ENCODE data around the gene FHIP2A. TPM values are rescaled to one million over a fixed set of nuclear protein-coding genes. Genes with fewer than 3 reads are reported as not detected.

FHIP2A gene
- total RNA-seq, 2 experiments from 2014 or later: 4.2 to 13.2 TPM

- intact Hi-C loops (cut with micrococcal nuclease; ENCODE audit: unreplicated experiment): no loop called here
- Histone ChIP-seq H2AFZ (ENCODE audit: low read length) (no peak overlapping the region), H3K4me3 (ENCODE audit: low read depth, low read length, poor library complexity, severe bottlenecking) (no peak overlapping the region), H3K79me2 (ENCODE audit: insufficient read depth, low read depth, low read length) (no peaks in the 10 kb centered on the region), H3K4me1 (ENCODE audit: insufficient read depth, low read length, poor library complexity, severe bottlenecking) (no peaks in the 10 kb centered on the region), H3K9me3 (ENCODE audit: low read length) (no peaks in the 10 kb centered on the region), H3K9me2 (ENCODE audit: insufficient read depth, low read length) (no peaks in the 10 kb centered on the region), H3K27ac (ENCODE audit: low read depth, low read length, poor library complexity, severe bottlenecking) (no peak overlapping the region), H3K4me2 (ENCODE audit: low read length) (no peak overlapping the region), H4K20me1 (ENCODE audit: insufficient read depth, low read length) (no peaks in the 10 kb centered on the region), H3K36me3 (ENCODE audit: insufficient read depth, low read length) (no peaks in the 10 kb centered on the region; the same call in 1 of the 2 replicates)
- no peak for DNase-seq (ENCODE audit: low spot score)
- no peak for TF ChIP-seq EZH2phosphoT487 (IDR thresholded peaks at IDR 0.05; ENCODE audit: borderline replicate concordance, low read depth, low read length)
- CTCF ChIA-PET (ENCODE audit: unreplicated experiment): no interaction called here
- no TSS peak for BruUV-seq (replicated peaks)
- POLR2A ChIA-PET: interaction anchor here (0.7 to 1.0 kb wide), 4 partner anchors 7 to 10 kb away, joined by 3 to 5 read pairs (median 3); no protein-coding TSS in a partner anchor
Observed at GRCh38 chr10:114868870-114869519, 47.4 kb downstream of the FHIP2A start.

GRCh38 chr10:114869520-114869892, 47.9 kb downstream of the FHIP2A start:
- no peaks in the 10 kb centered on the region for H3K79me2 ChIP-seq (ENCODE audit: insufficient read depth, low read depth, low read length)
- H3K4me3 ChIP-seq (ENCODE audit: low read depth, low read length, poor library complexity, severe bottlenecking): no peak overlapping the region
- no peak for DNase-seq (ENCODE audit: low spot score)
- no peaks in the 10 kb centered on the region for H3K36me3 ChIP-seq (ENCODE audit: insufficient read depth, low read length)
- no peaks in the 10 kb centered on the region for H3K4me1 ChIP-seq (ENCODE audit: insufficient read depth, low read length, poor library complexity, severe bottlenecking)
- H3K27ac ChIP-seq (ENCODE audit: low read depth, low read length, poor library complexity, severe bottlenecking): no peak overlapping the region
- no peaks in the 10 kb centered on the region for H3K9me2 ChIP-seq (ENCODE audit: insufficient read depth, low read length)
- BruUV-seq (replicated peaks): no TSS peak
- H2AFZ ChIP-seq (ENCODE audit: low read length): no peak overlapping the region
- intact Hi-C loops (cut with micrococcal nuclease; ENCODE audit: unreplicated experiment): no loop called here
- H3K4me2 ChIP-seq (ENCODE audit: low read length): no peak overlapping the region
- CTCF ChIA-PET (ENCODE audit: unreplicated experiment): no interaction called here
- no peak for TF ChIP-seq EZH2phosphoT487 (IDR thresholded peaks at IDR 0.05; ENCODE audit: borderline replicate concordance, low read depth, low read length)
- TF ChIP-seq CTCF (conservative IDR thresholded peaks at IDR 0.05; ENCODE audit: low read length): no peak
- H4K20me1 ChIP-seq (ENCODE audit: insufficient read depth, low read length): no peaks in the 10 kb centered on the region
- no peaks in the 10 kb centered on the region for H3K9me3 ChIP-seq (ENCODE audit: low read length)
- POLR2A ChIA-PET: interaction anchor here (0.9 to 1.0 kb wide), 3 partner anchors 8 to 9 kb away, joined by 3 to 5 read pairs (median 3); no protein-coding TSS in a partner anchor

- Histone ChIP-seq H2AFZ (ENCODE audit: low read length) (no peak overlapping the region), H3K4me3 (ENCODE audit: low read depth, low read length, poor library complexity, severe bottlenecking) (no peak overlapping the region), H3K9me2 (ENCODE audit: insufficient read depth, low read length) (no peaks in the 10 kb centered on the region), H3K9me3 (ENCODE audit: low read length) (no peaks in the 10 kb centered on the region), H3K27ac (ENCODE audit: low read depth, low read length, poor library complexity, severe bottlenecking) (no peak overlapping the region), H3K4me1 (ENCODE audit: insufficient read depth, low read length, poor library complexity, severe bottlenecking) (no peaks in the 10 kb centered on the region), H4K20me1 (ENCODE audit: insufficient read depth, low read length) (no peaks in the 10 kb centered on the region), H3K79me2 (ENCODE audit: insufficient read depth, low read depth, low read length) (no peaks in the 10 kb centered on the region), H3K4me2 (ENCODE audit: low read length) (no peak overlapping the region), H3K36me3 (ENCODE audit: insufficient read depth, low read length) (no peaks in the 10 kb centered on the region)
- ChIA-PET POLR2A (interaction anchor here (1.2 kb wide), 1 partner anchor 9 kb away, joined by 4 read pairs; no protein-coding TSS in a partner anchor), CTCF (ENCODE audit: unreplicated experiment) (no interaction called here)
- intact Hi-C loops (cut with micrococcal nuclease; ENCODE audit: unreplicated experiment): loop anchor here (10.0 kb wide), 1 partner anchor 184 kb away; no protein-coding TSS in a partner anchor
- no peak for TF ChIP-seq CTCF (conservative IDR thresholded peaks at IDR 0.05; ENCODE audit: low read length)
- no peak for TF ChIP-seq EZH2phosphoT487 (IDR thresholded peaks at IDR 0.05; ENCODE audit: borderline replicate concordance, low read depth, low read length)
- no TSS peak for BruUV-seq (replicated peaks)
- no peak for DNase-seq (ENCODE audit: low spot score)
Observed at GRCh38 chr10:114870486-114870885, 48.9 kb downstream of the FHIP2A start.

Measured in OCI-LY7 (cell line).